GM19324 (cell line): ENCODE measurements around the gene MAB21L1.

ENCODE experiments used
- ATAC-seq: cut with Tn5 transposase; IDR thresholded peaks from one replicate; pipeline ENCODE4 v1.9.1; 2021; ENCODE audit warnings: mild to moderate bottlenecking, moderate library complexity; ENCODE audit not compliant: unreplicated experiment, low FRiP score

The MAB21L1 gene

GRCh38 chr13:35449821-35450220 is 26.7 kb downstream of the MAB21L1 start:
- no peak for ATAC-seq

GRCh38 chr13:35448465-35448864 is 28.0 kb downstream of the MAB21L1 start:
- ATAC-seq, result no peak
